Measurements from ENCODE around the gene ZNF396. TPM values are rescaled to one million over a fixed set of nuclear protein-coding genes. Genes with fewer than 3 reads are reported as not detected.

The ZNF396 gene
- total RNA-seq, 4 donors from 2014 or later: 0.60 to 2.2 (median 1.1) TPM

DNA sequence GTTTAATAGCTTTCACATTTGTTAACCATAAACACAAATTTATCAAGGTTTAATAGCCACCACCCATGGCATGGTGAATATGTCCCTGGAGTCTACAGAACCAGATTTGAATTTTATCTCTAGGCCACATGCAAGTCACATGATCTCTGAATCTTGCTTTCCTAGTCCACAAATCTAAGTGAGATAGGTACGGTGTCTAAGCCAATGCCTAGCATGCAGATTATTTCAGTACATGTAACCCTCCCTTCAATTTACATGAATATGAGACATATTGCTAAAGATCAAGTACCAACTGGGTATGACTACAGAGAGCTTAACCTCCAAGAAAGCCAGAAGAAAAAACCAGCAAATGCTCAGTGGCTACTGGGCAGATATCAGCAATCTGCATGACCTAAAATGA, 42.9 kb downstream of the ZNF396 start:
- DNase-seq (ENCODE audit: low spot score) (no peak), ATAC-seq (ENCODE audit: low FRiP score) (no peak)
- no peak for TF ChIP-seq CTCF (IDR thresholded peaks at IDR 0.05)

- no peak for DNase-seq (ENCODE audit: low spot score)
- ATAC-seq (ENCODE audit: low FRiP score): no peak
- TF ChIP-seq CTCF (IDR thresholded peaks at IDR 0.05): no peak
Observed at GRCh38 chr18:35331367-35332087, 45.6 kb downstream of the ZNF396 start.

DNA sequence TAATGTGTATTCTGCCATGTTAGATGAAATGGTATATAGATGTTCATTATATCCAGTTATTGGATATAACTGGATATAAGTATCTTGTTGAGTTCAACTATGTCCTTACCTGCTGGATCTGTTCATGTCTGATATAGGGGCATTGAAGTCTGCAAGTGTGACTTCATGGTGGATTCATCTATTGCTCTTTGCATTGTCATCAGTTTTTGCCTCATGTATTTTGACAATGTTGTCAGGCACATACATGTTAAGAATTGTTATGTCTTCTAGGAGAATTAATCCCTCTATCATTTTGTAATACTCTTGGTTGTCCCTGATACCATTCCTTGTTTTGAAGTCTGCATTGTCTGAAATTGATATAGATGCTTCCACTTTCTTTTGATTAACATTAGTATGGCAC, 48.3 kb downstream of the ZNF396 start:
- no peak for TF ChIP-seq CTCF (IDR thresholded peaks at IDR 0.05)
- DNase-seq (ENCODE audit: low spot score): no peak
- no peak for ATAC-seq (ENCODE audit: low FRiP score)

DNA sequence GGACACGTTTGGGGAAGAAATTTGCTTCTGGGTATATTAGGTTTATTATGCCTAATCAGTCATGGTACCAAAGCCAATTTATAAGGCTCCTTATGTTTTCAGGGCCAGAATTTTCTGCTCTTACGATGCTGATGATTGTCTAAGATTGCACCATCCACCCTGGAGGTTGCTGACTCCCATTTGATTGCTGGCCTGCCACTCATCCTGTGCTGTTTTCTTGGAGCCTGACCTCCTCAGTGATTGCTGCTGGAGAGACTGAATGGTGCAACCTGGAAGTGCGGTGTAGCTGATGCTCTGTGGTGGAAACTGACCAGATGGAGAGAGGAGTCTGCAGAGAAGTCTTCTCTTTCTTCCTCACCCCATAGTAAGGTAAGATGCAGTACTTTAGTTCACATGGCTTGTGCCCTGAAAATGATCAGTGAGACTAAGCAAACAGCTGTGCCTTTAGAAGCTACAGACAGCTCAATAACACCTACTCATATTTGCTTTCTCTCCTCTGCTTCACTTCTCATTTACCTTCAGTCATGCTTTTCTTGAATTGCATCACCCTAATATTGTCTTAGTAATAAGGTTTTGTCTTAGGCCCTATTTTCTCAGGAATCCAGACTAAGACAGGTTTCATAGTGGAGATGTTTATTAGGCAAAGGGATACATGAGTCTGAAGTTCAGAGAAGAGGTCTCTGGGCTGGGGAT, 50.3 kb downstream of the ZNF396 start:
- no peak for ATAC-seq (ENCODE audit: low FRiP score)
- DNase-seq (ENCODE audit: low spot score): no peak
- no peak for TF ChIP-seq CTCF (IDR thresholded peaks at IDR 0.05)

GRCh38 chr18:35324926-35325655, 52.0 kb downstream of the ZNF396 start:
- TF ChIP-seq CTCF (IDR thresholded peaks at IDR 0.05): no peak
- ATAC-seq (ENCODE audit: low FRiP score) (no peak), DNase-seq (ENCODE audit: low spot score) (no peak)

- TF ChIP-seq CTCF (IDR thresholded peaks at IDR 0.05): no peak
- DNase-seq (ENCODE audit: low spot score) (no peak), ATAC-seq (ENCODE audit: low FRiP score) (no peak)
Observed at GRCh38 chr18:35322486-35323458, 54.4 kb downstream of the ZNF396 start.
